NT2/D1 (cell line): Measurements from ENCODE around the gene NDUFB2.

Source experiments
- SUZ12 ChIP-seq: IDR thresholded peaks from 2 replicates; pipeline ENCODE4 v1.6.1; 2011; ENCODE audit not compliant: insufficient read length, insufficient read depth; ENCODE audit errors: extremely low read depth
- YY1 ChIP-seq: IDR thresholded peaks from 2 replicates; pipeline ENCODE4 v1.6.1; 2011; ENCODE audit not compliant: insufficient read length, insufficient read depth
- ZNF274 ChIP-seq: IDR thresholded peaks from 2 replicates; pipeline ENCODE4 v1.6.1; 2011; ENCODE audit warnings: mild to moderate bottlenecking, low read depth, low read length

DNA sequence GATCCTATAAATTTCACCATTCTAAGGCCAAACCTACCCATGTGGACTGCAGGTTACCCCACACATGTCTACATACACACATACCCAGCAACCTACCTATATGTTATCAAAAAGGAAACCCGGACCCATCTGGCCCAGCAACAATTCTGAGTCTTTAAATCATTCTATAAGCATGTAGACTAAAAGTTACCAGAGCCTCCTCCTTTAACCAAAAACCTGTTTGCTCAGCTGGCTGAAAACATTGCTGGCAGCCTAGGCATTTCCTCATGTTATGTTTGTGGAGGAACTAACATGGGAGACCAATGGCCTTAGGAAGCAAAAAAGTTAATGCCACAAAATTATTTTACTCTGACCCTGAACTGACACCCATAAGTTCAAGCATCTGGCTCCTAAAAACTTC, 29.0 kb upstream of the NDUFB2 start:
- TF ChIP-seq YY1 (no peak), ZNF274 (no peak), SUZ12 (no peak)
